Nephron progenitor cell (in vitro differentiated cells): ENCODE results near the gene GPR17.

ENCODE experiments used
- DNase-seq: peaks from one replicate; pipeline ENCODE4 v3.0.0; 2021
- H3K27ac Mint-ChIP-seq: 2 replicates; pipeline ENCODE4 v1.8.0; 2021; ENCODE audit warnings: mild to moderate bottlenecking, moderate library complexity, mixed read lengths
- H3K27me3 Mint-ChIP-seq: 2 replicates; pipeline ENCODE4 v1.8.0; 2021; ENCODE audit warnings: mild to moderate bottlenecking, low read depth, mixed read lengths; ENCODE audit not compliant: poor library complexity
- H3K36me3 Mint-ChIP-seq: 2 replicates; pipeline ENCODE4 v1.8.0; 2021; ENCODE audit warnings: low read depth, mixed read lengths
- H3K4me1 Mint-ChIP-seq: 2 replicates; pipeline ENCODE4 v1.8.0; 2021; ENCODE audit warnings: mixed read lengths
- H3K4me3 Mint-ChIP-seq: 2 replicates; pipeline ENCODE4 v1.8.0; 2021; ENCODE audit warnings: mild to moderate bottlenecking, moderate library complexity, mixed read lengths
- H3K9me3 Mint-ChIP-seq: 2 replicates; pipeline ENCODE4 v1.8.0; 2021; ENCODE audit warnings: mild to moderate bottlenecking, moderate library complexity, mixed read lengths
- TF ChIP-seq, protein P1 (sequence below): fragments of 200-600 bp; sonication (generic); IDR thresholded peaks from 2 replicates; pipeline ENCODE4 v1.5.0; 2021; ENCODE audit warnings: antibody characterized with exemption

The GPR17 gene

DNA sequence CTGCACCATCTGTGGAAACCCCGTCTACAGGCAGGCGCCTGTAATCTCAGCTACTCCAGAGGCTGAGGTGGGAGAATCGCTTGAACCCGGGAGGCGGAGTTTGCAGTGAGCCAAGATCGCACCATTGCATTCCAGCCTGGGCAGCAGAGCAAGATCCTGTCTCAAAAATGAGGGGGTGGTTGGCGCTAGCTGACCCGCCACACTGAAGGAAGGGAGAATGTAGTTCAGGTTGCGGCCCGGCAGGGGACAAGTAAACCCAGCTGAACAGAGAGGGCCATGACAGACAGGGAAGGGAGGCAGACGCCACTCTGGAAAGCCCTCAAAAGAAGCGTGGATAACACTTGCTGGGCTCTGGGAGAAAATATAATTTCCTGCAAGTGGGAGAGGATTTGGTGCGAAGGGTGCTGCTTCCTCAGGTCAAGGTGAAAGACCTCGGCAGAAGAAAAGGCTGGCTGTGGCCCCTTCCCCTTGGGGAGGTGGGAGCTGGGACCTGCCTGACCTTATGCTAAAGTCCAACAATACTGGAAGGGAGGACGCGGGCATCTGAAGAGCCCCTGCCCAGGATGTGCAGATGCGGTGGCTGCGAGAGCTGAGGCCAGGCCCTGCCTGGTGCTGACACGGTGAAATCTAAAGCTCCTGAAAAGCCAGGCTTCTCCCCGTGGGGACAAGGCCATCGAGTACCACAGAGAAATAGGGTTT lies 51.7 kb downstream of the GPR17 start:
- Mint-ChIP-seq H3K27ac (no peak overlapping the region), H3K4me1 (peaks cover 19% of the 10 kb centered on the region), H3K27me3 (peaks cover 16% of the 10 kb centered on the region), H3K9me3 (no peaks in the 10 kb centered on the region), H3K4me3 (no peak overlapping the region), H3K36me3 (peaks cover 6% of the 10 kb centered on the region)
- TF ChIP-seq, protein P1, sequence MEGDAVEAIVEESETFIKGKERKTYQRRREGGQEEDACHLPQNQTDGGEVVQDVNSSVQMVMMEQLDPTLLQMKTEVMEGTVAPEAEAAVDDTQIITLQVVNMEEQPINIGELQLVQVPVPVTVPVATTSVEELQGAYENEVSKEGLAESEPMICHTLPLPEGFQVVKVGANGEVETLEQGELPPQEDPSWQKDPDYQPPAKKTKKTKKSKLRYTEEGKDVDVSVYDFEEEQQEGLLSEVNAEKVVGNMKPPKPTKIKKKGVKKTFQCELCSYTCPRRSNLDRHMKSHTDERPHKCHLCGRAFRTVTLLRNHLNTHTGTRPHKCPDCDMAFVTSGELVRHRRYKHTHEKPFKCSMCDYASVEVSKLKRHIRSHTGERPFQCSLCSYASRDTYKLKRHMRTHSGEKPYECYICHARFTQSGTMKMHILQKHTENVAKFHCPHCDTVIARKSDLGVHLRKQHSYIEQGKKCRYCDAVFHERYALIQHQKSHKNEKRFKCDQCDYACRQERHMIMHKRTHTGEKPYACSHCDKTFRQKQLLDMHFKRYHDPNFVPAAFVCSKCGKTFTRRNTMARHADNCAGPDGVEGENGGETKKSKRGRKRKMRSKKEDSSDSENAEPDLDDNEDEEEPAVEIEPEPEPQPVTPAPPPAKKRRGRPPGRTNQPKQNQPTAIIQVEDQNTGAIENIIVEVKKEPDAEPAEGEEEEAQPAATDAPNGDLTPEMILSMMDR, result no peak
- no peak for DNase-seq

DNA sequence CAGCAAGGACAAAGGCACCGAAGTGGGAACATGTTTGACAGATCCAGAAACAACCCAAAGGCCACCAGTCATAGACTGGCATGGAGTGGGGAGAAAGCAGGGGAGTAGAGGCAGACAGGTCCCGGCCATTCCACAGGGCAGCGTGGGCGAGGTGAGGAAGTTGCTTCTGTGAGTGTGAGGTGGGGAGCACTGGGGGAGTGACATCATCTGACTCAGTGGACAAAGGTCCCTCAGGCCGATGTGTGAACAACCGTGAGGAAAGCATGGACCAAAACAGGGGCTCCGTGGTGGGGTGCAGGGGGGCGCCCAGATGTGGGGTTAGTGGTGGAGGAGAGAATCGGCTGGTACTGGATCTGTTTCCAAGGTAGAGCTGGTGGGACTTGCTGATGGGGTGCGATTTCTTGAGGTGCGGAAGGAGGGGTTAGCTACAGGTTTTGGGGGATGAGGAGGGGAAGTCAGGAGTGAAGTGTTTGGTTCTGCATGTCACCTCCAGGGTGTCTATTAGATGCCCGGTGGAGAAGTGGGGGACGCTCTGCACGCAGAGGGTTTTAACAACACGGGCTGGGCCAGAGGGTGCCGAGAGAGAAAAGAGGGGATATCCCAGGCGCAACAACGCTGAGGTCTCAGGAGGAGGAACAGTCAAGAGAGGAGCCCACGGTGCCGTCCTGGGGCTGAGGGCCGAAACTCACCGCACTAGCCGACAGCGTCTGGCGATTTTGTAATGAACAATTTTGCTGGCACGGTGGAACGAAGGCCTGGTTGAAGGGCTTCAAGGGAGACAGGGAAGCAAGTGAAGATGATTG lies 52.8 kb downstream of the GPR17 start:
- no peak for DNase-seq
- peaks cover 17% of the 10 kb centered on the region for H3K36me3 Mint-ChIP-seq
- H3K27ac Mint-ChIP-seq, result no peak overlapping the region
- H3K9me3 Mint-ChIP-seq, result no peaks in the 10 kb centered on the region
- peaks cover 11% of the 10 kb centered on the region for H3K27me3 Mint-ChIP-seq
- TF ChIP-seq, protein P1, result no peak
- peaks cover 27% of the 10 kb centered on the region for H3K4me1 Mint-ChIP-seq
- no peak overlapping the region for H3K4me3 Mint-ChIP-seq

DNA sequence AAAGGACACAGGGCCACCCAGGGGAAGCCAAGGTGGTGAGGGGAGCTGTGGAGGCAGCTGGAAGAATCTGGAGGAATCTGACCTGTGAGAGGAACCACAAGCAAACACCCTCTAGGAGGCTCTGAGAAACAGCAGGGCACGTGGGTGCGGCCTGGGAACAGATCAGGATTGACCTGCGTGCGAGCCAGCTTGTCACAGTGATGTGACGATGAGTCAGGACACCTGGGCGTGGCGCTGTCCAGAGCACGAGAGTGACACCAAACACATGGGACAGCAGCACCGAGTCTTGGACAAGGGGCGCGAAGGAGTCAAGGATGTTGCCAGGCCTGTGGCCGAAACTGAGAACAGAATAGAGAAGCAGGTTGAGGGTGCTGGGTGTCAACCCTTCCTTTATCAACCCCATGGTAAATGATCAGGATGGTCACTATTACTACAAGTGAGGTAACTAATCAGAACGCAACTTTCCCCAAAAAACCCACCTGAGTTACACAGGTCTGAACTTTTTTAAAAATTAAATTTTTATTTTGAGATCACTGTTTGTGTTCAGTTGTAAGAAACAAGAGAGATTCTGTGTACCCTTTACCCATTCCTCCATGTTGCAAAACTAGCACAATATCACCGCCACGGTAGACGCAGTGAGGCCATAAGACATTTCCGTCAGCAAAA lies 54.7 kb downstream of the GPR17 start:
- Mint-ChIP-seq H3K4me3 (peak overlapping the region; percentile 90), H3K9me3 (no peaks in the 10 kb centered on the region), H3K4me1 (peaks cover 43% of the 10 kb centered on the region), H3K36me3 (peaks cover 36% of the 10 kb centered on the region), H3K27me3 (peaks cover 11% of the 10 kb centered on the region), H3K27ac (peak overlapping the region; percentile 97)
- DNase-seq, result peak; percentile 24
- TF ChIP-seq, protein P1, result no peak

DNA sequence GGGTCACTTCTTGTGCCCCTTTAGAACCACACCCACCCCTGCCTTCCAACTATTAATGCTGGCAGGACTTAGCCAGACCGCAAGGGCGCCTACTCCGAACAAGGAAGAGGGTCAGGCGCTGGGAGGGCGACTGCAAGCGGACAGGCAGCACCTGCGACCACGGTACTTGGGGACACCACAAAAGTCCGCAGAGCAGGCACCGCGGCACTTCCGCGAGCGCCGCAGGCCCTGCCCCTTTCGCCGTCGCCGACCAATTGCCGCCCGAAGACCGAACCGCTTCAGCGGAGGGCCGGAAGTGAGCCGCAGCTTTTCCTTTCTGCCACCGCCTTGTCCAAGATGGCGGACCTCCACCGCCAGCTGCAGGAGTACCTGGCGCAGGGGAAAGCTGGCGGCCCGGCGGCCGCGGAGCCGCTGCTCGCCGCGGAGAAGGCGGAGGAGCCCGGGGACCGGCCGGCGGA lies 55.3 kb downstream of the GPR17 start, which contains the start of gene SFT2D3:
TSS of gene SFT2D3 (plus strand) at position 305 of the 458 bp plus-strand sequence. CDS start at position 337, 32 bp downstream.
- H3K9me3 Mint-ChIP-seq, result no peaks in the 10 kb centered on the region
- TF ChIP-seq, protein P1, result no peak
- H3K4me1 Mint-ChIP-seq, result peaks cover 43% of the 10 kb centered on the region
- DNase-seq, result peak; percentile 88
- H3K27me3 Mint-ChIP-seq, result peaks cover 11% of the 10 kb centered on the region
- peak within 1 kb of the TSS; percentile 97 for H3K27ac Mint-ChIP-seq
- H3K4me3 Mint-ChIP-seq, result peak within 1 kb of the TSS; percentile 90
- H3K36me3 Mint-ChIP-seq, result peaks cover 42% of the 10 kb centered on the region

GRCh38 chr2:127701651-127702394 lies 55.9 kb downstream of the GPR17 start:
- TF ChIP-seq, protein P1, result no peak
- DNase-seq, result peak; percentile 78
- H3K27ac Mint-ChIP-seq, result peak overlapping the region; percentile 20
- peaks cover 46% of the 10 kb centered on the region for H3K36me3 Mint-ChIP-seq
- H3K4me1 Mint-ChIP-seq, result peaks cover 43% of the 10 kb centered on the region
- peak overlapping the region; percentile 90 for H3K4me3 Mint-ChIP-seq
- H3K9me3 Mint-ChIP-seq, result no peaks in the 10 kb centered on the region
- H3K27me3 Mint-ChIP-seq, result peaks cover 7% of the 10 kb centered on the region
